Psoas muscle (tissue), 8 donors: Measurements from ENCODE around the gene KCNMA1. TPM values are rescaled to one million over a fixed set of nuclear protein-coding genes. Genes with fewer than 3 reads are reported as not detected.

Experiments used
- ATAC-seq, 4 donors: fragments of 200-7000 bp; cut with Tn5 transposase; one replicate each; pipeline ENCODE4 v1.9.1; 2020; ENCODE audit warnings: moderate library complexity in 3 of 4, mild to moderate bottlenecking in 2 of 4
- DNase-seq, 2 donors: peaks; one replicate each; pipeline ENCODE4 v3.0.0-alpha.2; 2020
- H3K27ac ChIP-seq: fragments of 200-600 bp; one replicate; pipeline ENCODE4 v1.8.0; 2022
- H3K27me3 ChIP-seq, 3 donors: fragments of 200-600 bp in 1 of 3; one replicate each; pipeline versions ENCODE4 v1.6.1 to v1.8.0; 2013 to 2022; ENCODE audit warnings: low read length in 2 of 3, mild to moderate bottlenecking in 2 of 3, moderate library complexity in 1 of 3; ENCODE audit not compliant: insufficient read depth in 3 of 3
- H3K36me3 ChIP-seq, 2 donors: fragments of 200-600 bp in 1 of 2; one replicate each; pipeline versions ENCODE4 v1.6.1 to v1.8.0; 2013 to 2022; ENCODE audit warnings: low read depth in 1 of 2, mild to moderate bottlenecking in 1 of 2, moderate library complexity in 1 of 2; ENCODE audit not compliant: insufficient read depth in 1 of 2
- H3K4me1 ChIP-seq: fragments of 200-600 bp; one replicate; pipeline ENCODE4 v1.8.0; 2022
- H3K4me3 ChIP-seq: fragments of 200-600 bp; one replicate; pipeline ENCODE4 v1.8.0; 2022; ENCODE audit warnings: mild to moderate bottlenecking
- H3K9me3 ChIP-seq: fragments of 200-600 bp; one replicate; pipeline ENCODE4 v1.8.0; 2022
- CTCF ChIP-seq: fragments of 200-600 bp; IDR thresholded peaks from one replicate; pipeline ENCODE4 v1.8.0; 2022; ENCODE audit warnings: antibody characterized with exemption
- WGBS, 3 donors: extraction: QIAGEN DNeasy Blood & Tissue Kit; methylation state at CpG; one replicate each; pipeline versions ENCODE4 v1.1.6 to v1.1.7; 2013; 5-methylcytosine and 5-hydroxymethylcytosine counted together
- intact Hi-C, 2 donors: fragments of 100-400 bp; cut with DNase I; formaldehyde crosslinking; loops; one replicate each; pipeline versions ENCODE4 v1.11.0 to v1.14.2; 2022
- polyA plus RNA-seq, 3 donors: library from polyadenylated mRNA; stranded (reverse); fragments of 200-250 nt; gene quantifications; one replicate each; pipeline ENCODE4 v1.2.3, GENCODE V29; 2013
- total RNA-seq, 4 donors: library from RNA; stranded (reverse); fragmentation: NEBNext Ultra II Directional in 2 of 4; extraction: Animal tissue kit (Norgen Biotek cat#: 25700) in 2 of 4; gene quantifications; one replicate each; pipeline versions ENCODE4 v1.2.1 to v1.2.4, GENCODE V29; 2021 to 2023
- donor health status: healthy with polysubstance abuse.
- donor health status: DM: no; HTN: no; CAD: no; lungs with moderate emphysema.
- donor health status: Bipolar disorder and iron deficiency.
- donor health status: healthy.
- donor health status: DM: yes; HTN: yes; CAD: no.
- donor health status: DM: no; HTN: no; CAD: no.
- donor health status: DM: no; HTN: no; CAD: no.
- donor health status: DM: yes; HTN: yes; CAD: no.

KCNMA1 gene
- total and polyA plus RNA-seq, 7 donors, result 7.9 to 53.0 (median 41.9) TPM

GRCh38 chr10:77622889-77623291 is 14.7 kb downstream of the KCNMA1 start:
- H3K36me3 ChIP-seq, result no peaks in the 10 kb centered on the region
- WGBS, 3 donors, result 50 to 64% (median 61%) methylated on average over 4 of the region's 4 CpGs
- H3K9me3 ChIP-seq, result no peaks in the 10 kb centered on the region
- TF ChIP-seq CTCF, result no peak
- H3K4me3 ChIP-seq, result no peak overlapping the region
- H3K4me1 ChIP-seq, result peaks cover 6% of the 10 kb centered on the region
- no peak overlapping the region for H3K27ac ChIP-seq
- intact Hi-C loops, result no loop called here
- no peaks in the 10 kb centered on the region for H3K27me3 ChIP-seq
- no peak for ATAC-seq
- no peak for DNase-seq

GRCh38 chr10:77620731-77621130 is 16.9 kb downstream of the KCNMA1 start:
- TF ChIP-seq CTCF, result no peak
- intact Hi-C loops, result no loop called here
- no peak for ATAC-seq
- Histone ChIP-seq H3K4me3 (no peak overlapping the region), H3K27me3 (no peaks in the 10 kb centered on the region), H3K4me1 (peaks cover 6% of the 10 kb centered on the region), H3K36me3 (no peaks in the 10 kb centered on the region), H3K9me3 (no peaks in the 10 kb centered on the region), H3K27ac (no peak overlapping the region)
- no peak for DNase-seq
- WGBS, 3 donors, result 70 to 76% (median 71%) methylated on average over 6 of the region's 6 CpGs

DNA sequence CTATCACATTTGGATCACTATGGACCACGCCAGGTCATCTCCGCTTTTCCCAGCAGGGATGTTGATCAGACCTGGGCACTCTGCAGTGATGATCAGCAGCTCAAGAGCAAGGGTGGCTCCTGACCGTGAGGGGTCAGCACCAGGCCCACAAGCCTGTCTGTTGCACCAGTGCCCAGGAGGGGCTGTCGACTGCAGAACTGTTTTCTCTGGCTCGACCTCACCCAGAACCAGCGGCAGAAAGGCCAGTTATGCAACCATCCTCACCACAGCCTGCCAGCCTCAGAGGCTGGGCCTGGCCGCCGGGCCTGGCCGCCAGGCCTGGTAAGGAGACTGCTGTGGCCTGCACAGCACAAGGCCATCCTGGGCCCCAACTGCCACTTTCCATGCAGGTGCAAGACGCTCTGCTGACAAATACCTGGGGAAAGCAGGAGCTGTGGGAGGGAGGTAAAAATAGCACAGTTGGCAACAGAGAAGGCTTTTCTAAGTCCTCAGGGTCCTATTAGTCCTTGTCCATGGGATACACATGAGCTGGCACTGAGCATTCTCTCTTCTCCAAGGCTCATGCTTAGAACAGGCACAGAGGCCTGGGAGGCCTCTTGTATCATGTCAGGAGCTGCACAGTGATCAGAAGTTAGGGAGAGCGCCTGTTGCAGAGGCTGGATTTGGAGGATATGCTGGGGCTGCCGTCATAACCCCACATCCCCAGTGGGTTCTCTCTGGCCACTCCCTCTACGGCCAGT is 17.5 kb downstream of the KCNMA1 start:
- Histone ChIP-seq H3K27me3 (no peaks in the 10 kb centered on the region), H3K36me3 (no peaks in the 10 kb centered on the region), H3K4me3 (no peak overlapping the region), H3K9me3 (no peaks in the 10 kb centered on the region), H3K4me1 (peaks cover 6% of the 10 kb centered on the region), H3K27ac (no peak overlapping the region)
- TF ChIP-seq CTCF, result no peak
- intact Hi-C loops, result no loop called here
- WGBS, 3 donors, result 62 to 85% (median 64%) methylated on average over 13 of the region's 13 CpGs
- DNase-seq (no peak), ATAC-seq (peak in 3 of 4 donors; percentile 56 to 67 (median 61))

- DNase-seq (no peak), ATAC-seq (no peak)
- intact Hi-C loops, result no loop called here
- no peak overlapping the region for H3K27ac ChIP-seq
- no peak for TF ChIP-seq CTCF
- H3K27me3 ChIP-seq, result no peaks in the 10 kb centered on the region
- no peaks in the 10 kb centered on the region for H3K36me3 ChIP-seq
- H3K9me3 ChIP-seq, result no peaks in the 10 kb centered on the region
- 70 to 94% (median 70%) methylated on average over 4 of the region's 4 CpGs for WGBS, 3 donors
- H3K4me3 ChIP-seq, result no peak overlapping the region
- peaks cover 6% of the 10 kb centered on the region for H3K4me1 ChIP-seq
Measured at GRCh38 chr10:77618117-77618516, 19.5 kb downstream of the KCNMA1 start.

GRCh38 chr10:77616766-77617165 is 20.8 kb downstream of the KCNMA1 start:
- H3K27me3 ChIP-seq, result no peaks in the 10 kb centered on the region
- no peak overlapping the region for H3K27ac ChIP-seq
- H3K36me3 ChIP-seq, result no peaks in the 10 kb centered on the region
- intact Hi-C loops, result no loop called here
- H3K4me3 ChIP-seq, result no peak overlapping the region
- peaks cover 6% of the 10 kb centered on the region for H3K4me1 ChIP-seq
- no peaks in the 10 kb centered on the region for H3K9me3 ChIP-seq
- ATAC-seq (no peak), DNase-seq (no peak)
- 86 to 90% (median 86%) methylated on average over 5 of the region's 5 CpGs for WGBS, 3 donors
- TF ChIP-seq CTCF, result no peak
